Measurements from ENCODE around the gene CSKMT.
"Not testable (repeated sequence)": the region's sequence is repeated elsewhere in the genome, so short reads cannot be mapped to it uniquely, and the experiment has no call there.

The CSKMT gene

GRCh38 chr11:62665075-62665598 lies at the start of gene CSKMT, which contains the start of gene C11orf98:
TSS of gene CSKMT (plus strand) at chr11:62665312. CDS start at chr11:62665880, 568 bp downstream.
TSS of gene C11orf98 (minus strand) at chr11:62665210. CDS start at chr11:62665169, 41 bp downstream.
- peak within 1 kb of the TSS; percentile 88 for H3K4me3 ChIP-seq (ENCODE audit: low read depth, low read length)
- peak; percentile 76 for DNase-seq (ENCODE audit: low read depth)

GRCh38 chr11:62615521-62615920 lies 49.6 kb upstream of the CSKMT start:
- no peak overlapping the region for H3K4me3 ChIP-seq (ENCODE audit: low read depth, low read length)

GRCh38 chr11:62616957-62617356 lies 48.2 kb upstream of the CSKMT start:
- not testable (repeated sequence) for H3K4me3 ChIP-seq (ENCODE audit: low read depth, low read length); DNase-seq (ENCODE audit: low read depth)

More at GRCh38 chr11:62615521-62615920, 49.6 kb upstream of the CSKMT start:
- no peak for DNase-seq (ENCODE audit: low read depth)

- peak overlapping the region; percentile 82 for H3K4me3 ChIP-seq (ENCODE audit: low read depth, low read length)
- no peak for DNase-seq (ENCODE audit: low read depth)
Observed at GRCh38 chr11:62621027-62621566, 44.0 kb upstream of the CSKMT start.

GRCh38 chr11:62621567-62622470 lies 43.3 kb upstream of the CSKMT start, which contains the start of gene B3GAT3:
TSS of gene B3GAT3 (minus strand) at chr11:62621986. CDS start at chr11:62621947, 39 bp downstream.
- peak; percentile 94 for DNase-seq (ENCODE audit: low read depth)
- H3K4me3 ChIP-seq (ENCODE audit: low read depth, low read length), result peak within 1 kb of the TSS; percentile 82

GRCh38 chr11:62622476-62623089 lies 42.5 kb upstream of the CSKMT start:
- H3K4me3 ChIP-seq (ENCODE audit: low read depth, low read length), result peak overlapping the region; percentile 82
- DNase-seq (ENCODE audit: low read depth), result no peak

GRCh38 chr11:62627713-62628112 lies 37.4 kb upstream of the CSKMT start:
- DNase-seq (ENCODE audit: low read depth), result no peak
- no peak overlapping the region for H3K4me3 ChIP-seq (ENCODE audit: low read depth, low read length)

- no peak for DNase-seq (ENCODE audit: low read depth)
- H3K4me3 ChIP-seq (ENCODE audit: low read depth, low read length), result no peak overlapping the region
Observed at GRCh38 chr11:62632492-62632891, 32.6 kb upstream of the CSKMT start.

- no peak for DNase-seq (ENCODE audit: low read depth)
- no peak overlapping the region for H3K4me3 ChIP-seq (ENCODE audit: low read depth, low read length)
Observed at GRCh38 chr11:62644220-62644619, 20.9 kb upstream of the CSKMT start.

- peak overlapping the region; percentile 82 for H3K4me3 ChIP-seq (ENCODE audit: low read depth, low read length)
- no peak for DNase-seq (ENCODE audit: low read depth)
Observed at GRCh38 chr11:62645671-62645945, 19.5 kb upstream of the CSKMT start.

GRCh38 chr11:62645946-62646824 lies 18.9 kb upstream of the CSKMT start, which contains the start of gene GANAB:
TSS of gene GANAB (minus strand) at chr11:62646613. CDS start at chr11:62646599, 14 bp downstream.
- DNase-seq (ENCODE audit: low read depth), result peak; percentile 92
- H3K4me3 ChIP-seq (ENCODE audit: low read depth, low read length), result peak within 1 kb of the TSS; percentile 82

- no peak for DNase-seq (ENCODE audit: low read depth)
- peak overlapping the region; percentile 13 for H3K4me3 ChIP-seq (ENCODE audit: low read depth, low read length)
Observed at GRCh38 chr11:62646825-62647608, 18.1 kb upstream of the CSKMT start.

GRCh38 chr11:62647609-62648005 lies 17.5 kb upstream of the CSKMT start:
- no peak overlapping the region for H3K4me3 ChIP-seq (ENCODE audit: low read depth, low read length)
- DNase-seq (ENCODE audit: low read depth), result no peak

GRCh38 chr11:62648185-62648966 lies 16.7 kb upstream of the CSKMT start:
- no peak overlapping the region for H3K4me3 ChIP-seq (ENCODE audit: low read depth, low read length)
- DNase-seq (ENCODE audit: low read depth), result no peak

GRCh38 chr11:62648967-62649364 lies 16.1 kb upstream of the CSKMT start:
- DNase-seq (ENCODE audit: low read depth), result no peak
- no peak overlapping the region for H3K4me3 ChIP-seq (ENCODE audit: low read depth, low read length)

GRCh38 chr11:62649486-62649885 lies 15.6 kb upstream of the CSKMT start:
- no peak for DNase-seq (ENCODE audit: low read depth)
- H3K4me3 ChIP-seq (ENCODE audit: low read depth, low read length), result no peak overlapping the region

GRCh38 chr11:62650283-62650682 lies 14.8 kb upstream of the CSKMT start:
- not testable (repeated sequence) for DNase-seq (ENCODE audit: low read depth); H3K4me3 ChIP-seq (ENCODE audit: low read depth, low read length)

Measured in skeletal muscle cell (primary cell).